GM20431 (cell line): ENCODE data around the gene MAPK8.

Source experiments
- in situ Hi-C: fragments of 300-500 bp; cut with MseI, MboI; formaldehyde crosslinking; loops from one replicate; pipeline ENCODE4 v1.15.0; 2020; ENCODE audit warnings: low sequenced_read_pairs; ENCODE audit not compliant: unreplicated experiment

The MAPK8 gene

DNA sequence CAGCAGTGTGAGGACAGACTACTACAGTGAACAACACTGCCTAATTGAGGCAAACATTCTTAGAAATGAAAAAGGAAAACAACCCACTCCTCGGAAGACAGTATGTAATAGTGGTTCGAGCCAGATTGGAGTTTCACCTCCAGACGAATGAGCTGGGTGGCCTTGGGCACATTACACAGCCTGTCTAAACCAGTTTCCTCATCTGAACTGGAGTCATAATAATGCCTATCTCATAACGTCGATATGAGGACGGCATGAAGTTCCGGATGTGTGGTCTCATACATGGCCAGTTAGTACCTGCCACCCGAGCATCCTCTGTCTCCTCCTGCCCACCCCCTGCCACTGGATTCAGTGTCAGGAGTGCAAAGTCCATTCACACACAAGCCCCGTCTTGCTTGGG is 16.2 kb upstream of the MAPK8 start:
- in situ Hi-C loops: no loop called here

DNA sequence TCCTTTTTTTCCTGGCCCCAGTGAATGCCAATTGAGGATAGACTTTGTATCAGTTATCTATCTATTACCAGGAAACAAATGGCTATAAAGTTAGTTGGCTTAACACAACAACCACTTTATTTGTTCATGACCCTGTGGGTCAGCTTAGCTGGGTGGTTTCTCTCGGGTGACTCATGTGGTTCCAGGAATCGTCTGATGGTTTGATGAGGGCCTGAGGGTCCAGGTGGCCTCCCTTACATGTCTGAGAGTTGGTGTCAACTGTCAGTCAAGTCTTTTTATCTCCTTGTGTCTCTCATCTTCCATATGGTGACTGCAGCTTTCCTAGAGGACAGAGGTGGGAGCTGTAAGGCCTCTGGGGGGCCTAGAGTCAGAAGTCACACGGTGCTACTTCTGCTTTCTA is 15.3 kb upstream of the MAPK8 start:
- in situ Hi-C loops: no loop called here

DNA sequence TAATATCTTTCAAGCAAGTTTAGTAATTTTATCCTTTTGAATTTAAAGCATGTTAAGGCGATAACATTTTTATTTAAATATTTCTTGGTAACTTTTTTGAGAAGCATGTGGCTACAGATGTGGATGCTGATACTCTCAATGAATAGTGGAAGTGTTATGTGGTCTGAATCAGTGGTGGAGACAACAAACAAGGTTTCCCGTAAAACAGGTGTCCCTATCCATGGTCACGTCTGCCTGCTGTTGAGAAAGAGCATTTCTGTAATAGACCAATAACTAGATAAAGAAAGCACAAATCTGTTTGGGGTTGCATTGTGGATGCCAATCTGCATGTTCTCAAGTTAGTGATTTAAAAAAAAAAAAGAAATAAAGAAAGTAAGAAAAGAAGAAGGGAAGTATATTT is 13.9 kb upstream of the MAPK8 start:
- in situ Hi-C loops: no loop called here

DNA sequence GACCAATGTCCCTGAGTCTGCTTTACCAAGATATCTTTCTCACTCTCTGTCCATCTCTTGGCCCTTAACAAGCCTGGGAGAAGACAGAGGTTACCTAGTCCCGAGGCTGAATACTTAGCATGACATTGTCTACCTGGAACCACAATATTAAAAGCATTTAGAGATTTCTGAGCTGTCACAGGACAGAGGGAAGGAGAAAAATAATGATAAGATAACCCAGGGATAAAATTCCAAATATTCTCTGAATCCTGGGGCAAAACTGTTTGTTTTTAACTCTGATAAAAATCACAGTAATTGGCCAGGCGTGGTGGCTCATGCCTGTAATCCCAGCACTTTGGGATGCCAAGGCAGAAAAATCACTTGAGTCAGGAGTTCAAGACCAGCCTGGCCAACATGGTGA is 12.0 kb upstream of the MAPK8 start:
- in situ Hi-C loops: no loop called here

DNA sequence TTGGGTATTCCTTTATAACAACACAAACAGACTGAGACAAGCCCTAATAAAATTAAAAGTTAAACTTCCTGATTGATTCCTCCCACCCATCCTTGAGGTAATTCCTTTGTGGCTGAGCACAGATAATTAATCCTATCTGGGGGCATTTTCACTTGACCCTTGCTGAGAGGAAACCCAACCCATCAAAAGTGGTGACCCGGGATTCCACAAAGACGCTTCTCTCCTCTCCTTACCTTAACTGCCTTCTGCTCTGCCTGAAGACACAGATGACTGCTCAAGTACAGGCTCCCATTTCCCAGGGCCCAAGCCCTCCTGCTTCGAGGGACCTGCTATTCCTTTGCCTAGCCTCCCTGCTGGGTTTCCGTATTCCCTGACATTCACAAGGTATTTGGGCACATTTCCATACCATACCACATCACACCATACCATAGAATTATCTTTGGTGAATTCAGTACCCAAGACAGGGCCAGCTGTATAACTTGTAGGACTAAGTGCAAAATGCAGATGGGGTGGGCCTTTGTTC is 9.8 kb upstream of the MAPK8 start:
- in situ Hi-C loops: no loop called here

DNA sequence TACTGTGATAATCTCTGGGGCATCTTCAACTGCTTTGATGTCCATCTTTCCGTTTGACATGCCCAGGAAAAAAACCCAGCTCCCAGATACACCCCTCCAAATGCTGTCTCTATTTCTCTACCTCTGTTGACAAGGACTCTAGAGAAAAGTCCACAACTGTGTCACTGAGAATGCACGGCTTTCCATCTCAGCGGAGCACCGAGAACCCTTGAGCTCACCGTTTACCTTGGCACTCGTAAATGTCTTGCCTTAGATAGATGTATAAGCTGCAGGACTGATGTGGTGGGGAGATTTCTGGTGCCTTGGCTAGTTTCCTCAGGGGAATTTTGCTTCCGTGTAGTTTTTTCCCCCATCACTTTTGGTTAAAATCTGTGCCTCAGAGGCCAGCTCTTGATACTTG is 7.4 kb upstream of the MAPK8 start:
- in situ Hi-C loops: no loop called here

DNA sequence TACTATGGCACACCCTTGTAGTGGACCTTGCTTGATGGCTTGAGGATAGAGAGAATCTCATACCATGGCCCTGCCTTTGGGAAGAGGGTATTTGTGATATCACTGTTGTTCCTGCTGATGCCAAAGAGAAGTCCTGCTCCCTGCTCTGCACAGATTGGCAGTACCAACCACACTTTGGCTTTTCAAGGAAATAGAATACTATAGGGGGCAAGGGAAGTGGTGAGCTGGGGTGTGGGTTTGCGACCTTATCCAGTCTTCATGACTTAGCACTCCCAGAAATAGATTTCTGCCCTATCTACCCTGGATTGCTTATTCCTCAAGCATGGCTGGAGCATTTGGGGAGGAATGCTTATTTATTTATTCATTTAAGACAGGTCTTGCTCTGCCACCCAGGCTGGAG is 6.8 kb upstream of the MAPK8 start:
- in situ Hi-C loops: no loop called here

DNA sequence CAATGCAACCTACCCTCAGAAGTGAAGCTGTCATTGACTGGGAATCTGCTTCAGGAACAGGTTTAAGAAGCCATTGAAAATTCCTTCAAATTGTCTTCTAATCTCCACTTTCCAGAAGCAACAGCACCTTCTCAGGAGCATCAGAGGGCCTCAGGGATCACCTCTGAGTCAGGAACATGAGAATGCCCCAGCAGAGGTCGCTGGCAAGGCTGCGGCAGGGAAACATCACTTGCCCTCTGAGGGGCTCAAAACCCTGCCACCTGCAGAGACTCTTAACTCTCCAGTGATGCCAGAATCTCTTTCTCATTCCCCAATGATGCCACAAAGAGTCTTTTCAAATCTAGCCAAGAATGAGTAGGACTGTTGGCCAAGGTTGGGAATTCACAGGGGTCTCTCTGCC is 5.9 kb upstream of the MAPK8 start:
- in situ Hi-C loops: no loop called here

DNA sequence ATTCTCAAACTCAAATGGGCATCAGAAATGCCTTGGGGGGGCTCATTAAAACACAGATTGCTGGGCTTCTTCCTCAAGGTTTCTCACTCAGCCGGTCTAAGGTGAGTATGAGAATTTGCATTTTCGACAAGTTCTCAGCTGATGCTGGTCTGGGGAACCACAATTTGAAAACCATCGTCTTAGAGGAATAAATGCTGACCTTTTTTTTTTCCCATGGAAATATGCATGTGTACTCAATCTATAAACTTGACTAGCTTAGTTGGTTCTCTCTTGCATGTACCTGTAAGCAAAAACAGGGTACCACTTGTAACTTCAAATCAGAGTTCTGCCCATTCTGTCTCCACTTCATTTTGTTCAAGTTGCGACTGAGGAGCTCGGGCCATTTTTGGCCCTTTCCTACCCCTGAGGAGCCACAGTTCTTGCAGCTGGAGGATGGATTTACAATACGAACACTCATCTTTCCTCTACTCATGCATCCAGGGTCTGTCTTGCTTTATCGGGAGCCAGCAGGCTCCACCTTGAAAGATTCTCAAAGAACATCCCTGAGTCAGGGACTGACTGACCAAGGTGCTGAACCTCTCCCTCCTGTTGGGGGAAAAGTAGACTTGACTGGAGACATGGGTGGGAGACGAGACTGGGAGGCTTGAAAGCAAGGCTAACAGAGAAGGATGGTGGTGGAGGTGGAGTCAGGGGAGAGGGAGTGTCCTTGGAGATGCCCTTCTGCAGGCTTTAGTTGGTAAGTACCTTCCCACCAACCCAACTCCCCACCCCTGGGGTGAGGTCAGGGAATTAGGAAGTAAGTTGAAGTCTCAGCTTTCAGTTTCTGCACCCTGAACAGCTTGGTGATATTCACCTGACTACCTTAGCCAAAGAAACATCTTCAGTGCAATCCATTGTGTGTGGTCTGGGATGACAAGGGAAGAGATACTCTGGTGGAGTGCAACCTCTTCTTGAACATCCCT is 3.7 kb upstream of the MAPK8 start:
- in situ Hi-C loops: no loop called here

DNA sequence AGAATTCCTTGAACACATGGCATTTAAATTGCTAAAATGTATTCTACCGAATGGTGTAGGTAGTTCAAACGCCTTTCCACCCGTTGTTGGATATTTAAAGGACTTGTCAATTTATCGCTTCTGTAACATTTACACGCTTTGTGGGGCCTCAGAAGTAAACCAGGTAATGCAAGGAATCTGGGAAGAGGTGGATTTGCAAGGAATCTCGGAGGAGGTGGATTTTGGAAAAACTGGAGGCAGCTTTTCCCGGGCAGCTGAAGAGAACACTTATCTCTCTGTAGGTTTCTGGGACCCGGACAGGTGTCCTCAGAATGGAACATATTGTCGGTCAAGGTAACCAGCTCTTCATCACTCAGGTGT is 592 bp upstream of the MAPK8 start:
- in situ Hi-C loops: no loop called here

DNA sequence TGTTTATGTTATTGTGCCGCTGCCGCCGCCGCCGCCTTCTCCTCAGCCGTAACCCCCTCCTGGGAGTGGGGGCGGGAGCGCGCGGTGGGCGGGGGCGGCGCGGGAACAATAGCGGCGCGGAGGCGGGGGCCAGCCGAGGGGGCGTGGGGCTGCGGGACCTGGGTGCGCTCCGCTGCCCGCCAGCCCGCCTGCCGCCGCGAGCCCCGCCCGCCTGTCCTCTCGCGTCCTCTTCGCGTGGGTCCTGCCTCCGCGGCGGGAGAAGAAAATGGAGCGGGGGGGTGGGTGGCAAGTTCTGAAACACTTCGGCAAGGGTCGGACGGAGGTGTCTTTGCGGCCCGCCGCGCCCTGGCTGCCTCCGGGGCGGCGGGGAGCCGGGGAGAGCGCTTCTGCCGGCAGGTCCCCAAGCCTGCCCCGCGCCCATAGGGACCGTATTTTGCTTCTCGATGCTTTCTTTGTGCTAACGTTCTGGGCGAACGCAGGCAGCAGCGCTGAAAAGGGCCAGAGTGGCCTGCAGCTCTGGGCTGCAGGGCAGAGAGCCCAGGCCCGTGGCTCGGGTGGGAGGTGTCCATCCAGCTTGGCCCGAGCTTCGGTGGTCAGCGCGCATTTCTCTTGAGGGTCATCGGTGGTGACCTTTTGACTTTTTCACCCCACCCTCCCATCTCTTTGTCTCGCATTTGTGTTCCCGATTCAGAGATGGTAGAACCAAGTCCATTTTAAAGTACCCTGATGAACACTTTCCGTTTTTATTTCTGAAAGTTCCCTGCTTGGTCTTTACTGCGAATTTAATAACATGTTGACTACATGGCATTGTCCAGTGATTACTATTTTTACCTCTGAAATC is 613 bp downstream of the MAPK8 start:
- in situ Hi-C loops: no loop called here

DNA sequence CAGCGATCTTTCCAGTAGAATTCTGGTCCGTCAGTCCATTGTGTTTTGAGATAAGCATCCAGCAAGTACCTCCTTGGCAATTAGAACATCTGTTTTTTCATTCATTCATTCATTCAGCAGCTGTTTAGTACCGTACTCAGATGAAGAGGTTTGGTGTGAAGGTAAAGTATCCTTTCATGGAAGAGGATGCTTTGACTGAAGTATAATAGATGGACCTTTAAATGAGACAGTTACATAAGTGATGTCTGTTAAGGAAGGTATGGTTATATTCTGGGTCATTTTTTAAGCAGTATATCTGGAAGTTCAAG is 1.2 kb downstream of the MAPK8 start:
- in situ Hi-C loops: no loop called here

DNA sequence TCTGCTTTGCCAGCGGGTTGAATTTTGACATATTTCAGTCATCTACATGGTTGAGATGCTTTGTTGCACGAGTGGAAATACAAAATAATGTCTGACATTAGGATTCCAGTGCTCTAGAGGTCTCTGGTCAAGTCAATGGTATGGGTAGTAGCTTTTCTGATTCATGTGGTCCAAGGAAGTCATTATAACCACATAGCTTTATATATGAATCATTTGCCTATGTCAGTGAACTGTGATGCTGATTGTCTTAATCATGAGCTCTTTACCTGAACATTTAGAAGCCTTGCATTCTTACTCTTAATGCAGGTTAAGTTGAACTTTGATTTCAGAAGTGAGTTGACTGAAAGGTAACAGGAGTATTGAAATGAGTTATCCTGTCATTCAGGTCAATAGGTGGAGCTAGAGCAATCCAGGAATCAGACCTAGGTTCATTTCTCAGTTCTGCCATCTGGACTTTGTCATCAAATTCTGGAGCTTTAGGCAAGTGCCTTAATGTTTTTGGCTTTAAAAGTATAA is 3.3 kb downstream of the MAPK8 start:
- in situ Hi-C loops: no loop called here

DNA sequence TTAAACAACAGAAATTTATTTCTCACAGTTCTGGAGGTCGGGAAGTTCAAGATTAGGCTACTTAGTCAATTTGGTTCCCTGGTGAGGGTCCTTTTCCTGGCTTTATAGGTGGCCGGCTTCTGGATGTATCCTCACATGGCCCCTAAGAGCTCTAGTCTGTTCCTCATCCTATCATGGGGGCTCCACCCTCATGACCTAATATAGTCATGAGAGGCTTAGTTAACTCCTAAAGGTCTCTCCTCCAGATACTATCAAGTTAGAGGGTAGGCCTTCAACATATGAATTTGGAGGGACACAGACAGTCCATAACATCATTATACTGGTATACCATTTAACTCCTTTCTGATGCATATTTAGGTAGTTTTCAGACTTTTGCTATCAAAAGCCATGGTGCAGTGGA is 7.6 kb downstream of the MAPK8 start:
- in situ Hi-C loops: no loop called here

DNA sequence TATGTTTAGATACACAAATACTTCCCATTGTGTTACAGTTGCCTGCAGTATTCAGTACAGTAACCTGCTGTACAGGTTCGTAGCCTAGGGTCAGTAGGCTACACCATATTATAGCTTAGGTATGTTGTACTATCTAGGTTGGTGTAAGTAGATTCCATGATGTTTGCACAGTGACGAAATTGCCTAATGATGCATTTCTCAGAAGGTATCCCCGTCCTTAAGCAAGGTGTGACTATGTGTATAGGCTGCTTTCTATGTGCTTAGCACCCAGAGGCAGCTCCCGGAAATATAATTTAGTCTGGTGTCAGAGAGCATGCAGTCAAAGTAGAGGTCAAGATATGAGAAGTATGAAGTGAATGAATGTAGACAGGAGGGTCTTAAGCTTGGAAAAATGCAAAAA is 9.8 kb downstream of the MAPK8 start:
- in situ Hi-C loops: no loop called here

DNA sequence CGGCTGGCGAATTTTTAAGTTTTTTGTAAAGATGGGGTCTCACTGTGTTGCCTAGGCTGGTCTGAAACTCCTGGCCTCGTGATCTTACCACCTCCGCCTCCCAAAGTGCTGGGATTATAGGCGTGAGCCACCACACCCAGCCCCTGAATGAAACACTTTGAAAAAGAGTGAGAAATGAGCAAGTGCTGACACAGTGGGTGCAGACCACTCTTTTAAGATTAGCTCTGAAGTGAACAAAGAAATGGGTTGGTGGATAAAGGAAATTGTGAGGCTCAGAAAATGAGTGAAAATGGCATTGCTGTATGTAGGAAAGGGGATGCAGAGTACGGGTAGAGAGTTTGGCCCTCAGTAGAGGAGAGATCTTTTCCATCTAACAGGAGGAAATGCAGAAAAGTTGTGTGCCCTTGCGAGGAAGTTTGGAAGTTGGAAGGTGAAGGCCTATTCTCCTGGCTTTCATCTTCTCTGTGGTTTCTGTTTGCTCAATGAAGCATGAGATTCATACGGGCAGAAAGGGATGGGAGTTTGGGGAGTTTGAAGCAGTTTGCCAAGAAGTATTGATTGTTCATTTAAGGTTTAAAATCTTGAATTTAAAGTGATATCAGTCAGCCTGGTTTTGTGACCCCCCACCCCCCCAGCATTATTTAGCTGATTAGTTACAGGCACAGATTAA is 11.0 kb downstream of the MAPK8 start:
- in situ Hi-C loops: no loop called here

DNA sequence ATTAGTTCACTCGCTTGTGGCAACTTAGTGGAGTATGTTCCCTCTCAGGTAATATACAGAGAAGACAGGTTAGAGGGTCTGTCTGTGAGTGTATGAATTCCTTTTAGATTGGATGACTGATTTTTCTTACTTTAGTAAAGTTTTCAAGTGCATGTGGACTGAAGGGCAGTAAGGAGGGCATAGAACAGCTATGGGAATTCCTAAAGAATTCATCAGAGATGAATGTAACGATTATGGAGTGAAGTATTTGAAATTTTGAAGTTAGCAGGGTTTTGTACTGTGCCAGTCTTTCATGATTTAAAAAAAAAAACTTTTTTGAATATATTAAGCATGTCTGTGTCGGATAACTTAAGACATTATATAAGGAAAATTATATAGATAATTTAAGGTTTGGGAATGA is 15.5 kb downstream of the MAPK8 start:
- in situ Hi-C loops: no loop called here

DNA sequence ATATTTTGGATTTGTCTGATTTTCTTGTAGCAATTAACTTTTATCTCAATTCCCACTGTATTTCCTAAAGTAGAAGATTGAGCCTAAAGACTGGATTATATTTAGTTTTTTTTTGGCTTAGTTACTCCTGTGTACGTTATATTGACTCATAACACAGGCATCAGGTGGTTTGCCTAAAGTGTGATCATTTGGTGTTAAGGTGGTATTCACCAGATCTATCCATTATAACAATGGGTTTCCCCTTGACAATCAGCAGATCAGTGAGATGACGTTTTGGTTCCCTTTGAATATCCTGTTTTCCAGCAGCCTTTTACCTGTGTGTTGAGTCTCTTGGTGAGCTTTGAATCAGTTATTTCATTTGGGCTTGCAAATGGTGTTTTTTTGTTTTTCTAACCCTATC is 18.1 kb downstream of the MAPK8 start:
- in situ Hi-C loops: no loop called here

DNA sequence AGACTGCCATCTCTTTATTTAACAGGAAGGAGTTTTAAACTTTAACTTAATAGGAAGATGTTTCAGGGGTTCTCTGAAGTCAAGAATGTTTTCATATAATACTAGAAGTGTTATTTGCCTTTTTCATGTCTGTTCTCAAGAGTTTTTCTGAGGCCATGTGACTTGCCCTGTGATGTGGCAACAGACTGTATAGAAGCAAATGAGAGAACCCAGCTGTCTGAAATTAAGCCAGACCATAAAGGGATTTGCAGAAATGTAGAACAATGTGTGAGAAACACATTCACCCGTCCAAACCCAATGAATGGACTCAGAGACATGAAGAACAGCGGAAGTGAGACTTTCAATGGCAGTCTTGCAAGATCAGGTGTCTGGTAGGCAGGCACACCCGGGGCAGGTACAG is 23.8 kb downstream of the MAPK8 start:
- in situ Hi-C loops: no loop called here

DNA sequence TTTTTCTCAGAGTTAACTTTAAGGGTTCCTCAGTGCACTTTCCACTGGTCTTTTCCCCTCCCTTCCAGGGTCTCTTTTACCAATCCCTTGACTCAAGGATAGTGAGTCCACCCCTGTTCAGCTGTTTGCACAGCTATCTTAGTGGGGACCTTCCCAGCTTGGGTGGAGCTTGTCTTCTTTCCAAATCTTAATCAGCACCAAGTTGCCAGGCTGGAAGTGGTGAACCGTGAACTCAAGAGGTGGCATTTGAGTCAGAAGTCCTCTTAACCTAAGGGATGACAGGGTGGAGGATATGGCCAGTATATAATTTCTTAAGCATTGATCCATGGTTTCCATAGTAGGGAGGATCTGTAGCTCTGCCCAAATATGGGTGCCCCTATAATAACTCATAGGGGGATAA is 25.0 kb downstream of the MAPK8 start:
- in situ Hi-C loops: no loop called here
